Prostate gland (tissue), 2 donors: ENCODE results near the gene VAV3.

ENCODE experiments used
- CTCF ChIP-seq, 4 experiments: fragments of 200-600 bp in 2 of 4; fragments of 450-650 bp in 2 of 4; sonication (generic) in 2 of 4; IDR thresholded peaks; 1 replicate in 3 of 4; 2 replicates in 1 of 4; pipeline ENCODE4 v1.5.1; 2016 to 2019; ENCODE audit warnings: antibody characterized with exemption in 4 of 4, mild to moderate bottlenecking in 2 of 4, moderate library complexity in 2 of 4
- POLR2A ChIP-seq: fragments of 450-650 bp; IDR thresholded peaks from one replicate; pipeline ENCODE4 v1.6.1; 2016; ENCODE audit warnings: antibody characterized with exemption, mild to moderate bottlenecking
- POLR2AphosphoS5 ChIP-seq: sonication (generic); formaldehyde crosslinking; IDR thresholded peaks from one replicate; pipeline ENCODE4 v1.6.1; 2017; ENCODE audit warnings: antibody characterized with exemption

- TF ChIP-seq CTCF (IDR thresholded peaks at IDR 0.05): no peak
- no peak for TF ChIP-seq POLR2AphosphoS5
- TF ChIP-seq POLR2A: no peak
Measured at GRCh38 chr1:107940017-107940577, 24.9 kb downstream of the VAV3 start.
